NCI-H69 (cell line): ENCODE results near the gene MTHFD2.
"Not testable (repeated sequence)": the region's sequence is repeated elsewhere in the genome, so short reads cannot be mapped to it uniquely, and the experiment has no call there.

Source experiments
- DNase-seq: peaks from one replicate; lab custom pipeline; 2025; lab: John Stamatoyannopoulos, UW

The MTHFD2 gene

DNA sequence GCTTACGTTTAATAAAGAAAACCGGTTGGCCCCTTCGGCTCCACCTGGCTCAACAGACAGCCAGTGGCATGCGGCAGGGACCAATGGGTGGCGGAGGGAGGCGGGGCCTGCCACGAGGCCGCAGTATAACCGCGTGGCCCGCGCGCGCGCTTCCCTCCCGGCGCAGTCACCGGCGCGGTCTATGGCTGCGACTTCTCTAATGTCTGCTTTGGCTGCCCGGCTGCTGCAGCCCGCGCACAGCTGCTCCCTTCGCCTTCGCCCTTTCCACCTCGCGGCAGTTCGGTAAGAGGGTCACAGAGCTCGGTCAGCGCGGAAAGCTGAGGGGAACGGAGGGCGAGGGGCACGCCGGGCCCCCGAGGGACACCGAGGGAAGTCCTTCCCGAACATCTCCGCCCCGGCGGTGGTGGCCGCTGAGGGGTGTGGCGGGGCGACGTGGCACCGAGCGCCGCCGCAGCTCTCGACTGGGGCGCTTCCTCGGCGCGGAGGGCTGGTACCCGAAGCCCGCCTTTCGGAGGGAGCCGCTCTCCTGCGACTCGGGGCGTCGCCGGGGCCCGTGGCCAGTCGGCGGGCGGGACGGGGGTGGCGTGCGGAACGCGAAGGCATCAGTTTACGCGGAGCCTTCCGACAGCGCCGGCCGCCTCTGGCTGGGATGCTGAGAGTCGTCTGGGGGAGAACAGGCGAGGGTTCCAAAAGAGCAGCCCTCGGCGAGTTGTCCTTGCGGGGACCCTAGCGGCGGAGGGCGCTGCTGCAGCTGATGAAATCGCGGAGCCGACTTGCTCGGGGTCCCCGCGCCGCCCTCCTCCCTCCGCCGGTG lies at the start of gene MTHFD2:
MTHFD2 (plus strand) TSS at position 155 of the 814 bp plus-strand sequence; CDS start at position 182, 27 bp downstream.
- DNase-seq: peak; percentile 97

DNA sequence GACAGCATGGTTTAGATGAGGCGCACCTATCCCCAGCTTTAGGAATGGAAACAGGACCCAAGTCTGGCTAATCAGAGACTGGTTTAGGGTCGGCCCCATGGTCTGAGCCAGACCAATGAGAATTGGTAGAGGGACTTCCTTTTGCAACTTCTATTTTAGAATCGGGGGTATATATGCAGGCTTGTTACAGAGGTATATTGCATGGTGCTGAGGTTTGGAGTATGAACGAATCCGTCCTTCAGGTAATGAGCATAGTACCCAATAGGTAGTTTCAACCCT lies 49.2 kb upstream of the MTHFD2 start:
- no peak for DNase-seq

DNA sequence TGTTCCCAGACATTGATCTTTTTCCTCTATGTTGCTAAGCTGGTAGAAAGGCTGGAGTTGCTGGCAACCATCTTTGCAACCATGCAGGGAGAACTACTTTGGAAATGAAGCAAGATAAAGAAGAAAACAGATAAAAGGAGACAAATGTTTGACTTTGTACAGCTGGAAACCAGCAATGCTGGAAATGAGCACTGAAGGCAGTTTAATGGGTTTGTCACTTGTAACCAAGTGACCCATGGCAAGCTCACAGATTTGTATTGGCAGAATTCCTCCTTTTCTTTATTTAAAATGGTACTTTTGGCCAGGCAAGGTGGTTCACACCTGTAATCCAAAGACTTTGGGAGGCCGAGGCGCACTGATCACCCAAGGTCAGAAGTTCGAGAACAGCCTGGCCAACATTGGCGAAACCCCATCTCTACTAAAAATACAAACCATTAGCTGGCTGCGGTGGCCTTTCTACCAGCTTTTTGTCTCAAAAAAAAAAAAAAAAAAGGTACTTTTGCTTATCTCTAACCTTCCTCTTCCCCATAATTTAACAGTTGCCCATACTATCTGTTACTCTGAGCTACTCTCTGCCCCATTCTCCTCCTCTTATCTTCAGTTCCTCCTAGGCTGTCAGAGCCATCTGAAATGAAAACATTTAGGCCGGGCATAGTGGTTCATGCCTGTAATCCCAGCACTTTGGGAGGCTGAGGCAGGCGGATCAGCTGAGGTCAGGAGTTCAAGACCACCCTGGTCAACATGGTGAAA lies 48.7 kb upstream of the MTHFD2 start:
- no peak for DNase-seq

DNA sequence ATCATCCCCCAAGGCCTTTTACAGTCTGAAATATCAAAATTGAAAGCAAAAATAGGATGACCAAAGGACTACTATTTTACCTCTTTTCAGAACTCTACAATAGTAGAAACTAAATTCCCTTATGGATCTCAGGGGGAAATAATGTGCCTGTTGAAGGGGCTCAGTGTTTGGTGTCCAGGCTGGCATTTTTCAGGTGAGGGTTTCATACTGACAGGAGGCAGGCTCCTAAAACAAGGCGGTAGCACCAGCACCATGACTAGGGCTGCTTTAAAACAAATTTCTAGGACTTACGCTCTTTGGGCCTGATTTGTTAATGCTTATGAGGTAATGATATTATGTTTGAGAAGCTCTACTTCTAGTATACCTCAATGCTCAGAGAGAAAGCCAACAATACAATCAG lies 45.5 kb upstream of the MTHFD2 start:
- DNase-seq: no peak

DNA sequence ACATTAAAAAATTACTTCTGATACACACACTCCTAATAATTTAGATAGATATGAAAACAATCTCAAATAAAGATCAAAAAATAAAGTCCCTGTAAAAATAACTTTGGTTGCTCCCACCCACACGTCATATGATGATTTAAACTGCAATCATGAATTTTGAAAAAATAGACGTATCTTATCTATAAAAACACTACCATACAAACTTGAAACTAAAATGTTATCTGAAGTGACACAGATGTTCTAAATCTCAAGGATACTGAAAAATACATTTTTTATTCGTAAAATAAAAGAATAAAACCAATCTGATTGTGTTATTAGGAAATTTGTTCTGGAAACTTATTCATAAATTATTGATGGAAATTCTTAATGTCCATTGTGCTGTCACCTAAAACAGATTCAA lies 42.6 kb upstream of the MTHFD2 start:
- DNase-seq: no peak

DNA sequence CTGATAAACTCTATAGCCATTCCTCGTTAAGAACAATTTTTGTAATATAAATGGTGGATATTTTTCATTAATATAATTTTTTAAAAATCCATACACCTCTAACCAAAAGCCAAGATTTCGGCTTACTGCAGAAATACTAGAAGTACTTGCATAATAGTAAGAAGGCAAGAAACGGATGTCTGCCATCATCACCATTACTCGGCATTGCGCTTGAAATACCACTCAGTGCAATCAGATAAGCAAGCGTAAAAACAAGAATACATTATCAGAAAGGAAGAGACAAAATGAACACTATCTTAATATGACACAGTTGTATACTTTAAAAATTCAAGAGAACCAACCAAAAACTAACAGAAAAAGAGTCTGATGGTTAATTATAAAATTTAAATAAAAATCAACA lies 35.5 kb upstream of the MTHFD2 start:
- no peak for DNase-seq

DNA sequence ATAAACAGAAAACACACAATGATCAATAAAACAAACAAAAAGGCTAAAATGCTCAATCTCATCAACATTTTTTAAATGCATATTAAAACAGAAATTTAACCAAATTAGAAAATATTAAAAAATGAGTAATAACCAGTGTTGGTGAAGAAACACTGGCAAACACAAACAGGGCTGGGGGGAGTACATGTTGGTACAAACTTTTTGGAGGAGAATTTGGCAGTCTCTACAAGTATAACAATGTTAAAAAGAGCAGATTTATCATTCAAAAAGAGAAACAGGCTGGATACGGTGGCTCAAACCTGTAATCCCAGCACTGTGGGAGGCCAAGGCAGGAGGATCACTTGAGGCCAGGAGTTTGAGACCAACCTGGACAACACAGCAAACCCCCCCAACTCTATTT lies 33.7 kb upstream of the MTHFD2 start:
- no peak for DNase-seq

DNA sequence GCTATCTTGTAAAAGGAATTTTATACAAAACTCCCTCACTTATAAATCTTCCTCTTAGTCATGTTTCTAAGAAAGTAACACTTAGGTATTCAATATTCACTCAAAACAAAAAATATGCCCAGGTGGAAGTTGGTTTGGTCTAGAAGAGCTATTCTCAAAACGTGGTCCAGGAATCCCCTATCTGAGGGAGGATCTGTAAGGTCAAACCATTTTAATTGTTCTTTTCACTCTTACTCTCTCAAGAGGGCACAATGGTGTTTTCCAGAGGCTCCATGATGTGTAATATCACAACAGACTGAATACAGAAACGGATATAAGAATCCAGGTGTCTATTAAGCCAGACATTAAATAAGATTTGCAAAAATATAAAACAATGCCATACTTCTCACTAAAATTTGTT lies 29.7 kb upstream of the MTHFD2 start:
- no peak for DNase-seq

DNA sequence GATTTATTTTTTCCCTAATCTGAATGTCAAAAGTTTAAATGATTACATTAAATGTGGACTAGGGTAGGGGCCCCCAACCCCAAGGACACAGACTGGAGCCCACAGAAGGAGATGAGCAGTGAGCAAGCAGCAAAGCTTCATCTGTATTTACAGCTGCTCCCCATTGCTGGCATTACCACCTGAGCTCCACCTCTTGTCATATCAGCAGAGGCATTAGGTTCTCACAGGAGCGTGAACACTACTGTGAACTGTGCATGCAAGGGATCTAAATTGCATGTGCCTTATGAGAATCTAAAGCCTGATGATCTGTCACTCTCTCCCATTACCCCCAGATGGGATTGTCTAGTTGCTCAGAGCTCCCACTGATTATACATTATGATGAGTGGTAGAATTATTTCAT lies 23.5 kb upstream of the MTHFD2 start:
- no peak for DNase-seq

DNA sequence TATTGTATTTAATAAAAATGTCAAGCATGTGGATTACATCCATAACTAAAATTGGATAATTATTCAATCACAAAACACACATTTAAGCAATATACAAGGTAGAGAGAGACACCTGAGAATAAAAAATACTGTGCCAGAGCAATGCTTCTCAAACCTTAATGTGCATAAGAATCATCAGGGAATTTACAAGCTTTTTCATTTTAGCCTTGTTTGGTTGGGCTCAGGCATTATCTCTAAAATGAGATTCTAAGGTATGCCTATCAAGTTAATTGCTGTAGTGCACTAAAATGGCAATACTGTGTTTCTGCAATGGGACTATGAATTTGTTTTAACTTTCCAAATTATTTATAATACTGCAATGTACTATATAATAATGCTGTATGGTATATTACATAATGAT lies 20.7 kb upstream of the MTHFD2 start:
- no peak for DNase-seq

DNA sequence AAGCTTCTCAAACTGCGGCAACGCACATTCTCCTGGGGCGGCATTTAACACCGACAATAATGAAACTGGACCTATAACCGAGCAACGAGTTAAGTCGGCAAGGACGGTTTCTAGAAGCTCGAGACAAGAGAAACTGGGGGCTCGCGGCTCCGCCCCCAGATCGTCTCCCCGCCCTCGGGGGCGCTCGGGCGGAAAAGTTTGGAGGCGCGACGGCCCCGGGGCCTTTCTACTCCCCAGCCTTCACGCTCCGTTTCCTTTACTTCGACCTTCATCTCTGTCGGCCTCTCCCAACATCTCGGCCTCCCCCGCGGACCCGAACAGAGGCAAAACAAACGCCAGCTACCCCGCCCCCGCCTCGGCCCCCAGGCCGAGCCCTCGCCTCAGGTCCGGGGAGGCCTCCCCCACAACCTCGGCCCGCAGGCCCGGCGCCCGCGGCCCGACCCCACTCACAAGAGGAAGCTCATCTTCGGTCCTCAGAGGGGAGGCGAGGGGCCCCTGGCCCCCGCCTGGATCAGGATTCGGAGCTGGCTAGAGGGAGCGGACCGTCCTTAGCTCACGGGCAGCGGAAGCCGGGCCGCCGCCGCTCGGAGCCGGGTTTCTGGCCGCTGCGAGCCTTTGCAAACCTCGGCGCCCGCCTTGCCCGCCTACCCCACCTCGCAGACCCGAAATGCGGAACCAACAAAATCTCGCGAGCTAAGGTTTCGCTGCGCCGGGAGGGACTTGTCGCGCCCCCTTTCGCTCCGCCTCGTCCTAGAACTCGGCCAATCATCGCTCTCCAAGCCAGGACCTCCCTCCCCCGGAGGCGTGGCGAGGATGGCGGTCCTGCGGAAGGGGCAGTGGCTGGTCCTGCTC lies 20.0 kb upstream of the MTHFD2 start, which contains the start of gene MOB1A:
MOB1A (minus strand) TSS at position 669 of the 852 bp plus-strand sequence; CDS start at position 464, 205 bp downstream.
- DNase-seq: peak; percentile 97

DNA sequence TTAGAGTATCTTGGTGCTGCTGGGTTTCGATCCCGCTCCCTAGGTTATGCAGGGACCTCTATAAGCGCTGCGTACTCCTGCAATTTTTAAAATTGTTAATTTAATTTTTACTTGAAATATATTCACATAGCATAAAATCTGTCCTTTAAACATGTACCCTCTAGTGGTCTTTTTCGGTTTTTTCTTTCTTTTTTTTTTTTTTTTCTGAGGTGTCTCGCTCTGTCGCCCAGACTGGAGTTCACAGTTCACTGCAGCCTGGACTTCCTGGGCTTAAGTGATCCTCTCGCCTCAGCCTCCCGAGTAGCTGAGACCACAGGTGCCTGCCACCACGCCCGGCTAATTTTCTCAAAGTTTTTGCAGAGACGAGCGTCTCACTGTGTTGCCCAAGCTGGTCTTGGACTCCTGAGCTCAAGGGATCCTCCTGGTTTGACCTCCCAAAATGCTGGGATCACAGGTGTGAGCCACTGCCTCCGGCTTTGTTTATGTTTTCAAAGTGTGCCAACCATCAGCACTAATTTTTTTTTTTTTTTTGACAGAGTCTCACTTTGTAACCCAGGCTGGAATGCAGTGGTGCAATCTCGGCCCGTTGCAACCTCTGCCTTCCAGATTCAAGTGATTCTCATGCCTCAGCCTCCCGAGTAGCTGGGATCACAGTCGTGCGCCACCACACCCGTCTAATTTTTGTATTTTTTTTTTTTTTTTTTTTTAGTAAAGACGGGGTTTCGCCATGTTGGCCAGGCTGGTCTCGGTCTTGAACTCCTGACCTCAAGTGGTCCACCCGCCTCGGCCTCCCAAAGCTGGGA lies 19.2 kb upstream of the MTHFD2 start:
- DNase-seq: peak; percentile 42

DNA sequence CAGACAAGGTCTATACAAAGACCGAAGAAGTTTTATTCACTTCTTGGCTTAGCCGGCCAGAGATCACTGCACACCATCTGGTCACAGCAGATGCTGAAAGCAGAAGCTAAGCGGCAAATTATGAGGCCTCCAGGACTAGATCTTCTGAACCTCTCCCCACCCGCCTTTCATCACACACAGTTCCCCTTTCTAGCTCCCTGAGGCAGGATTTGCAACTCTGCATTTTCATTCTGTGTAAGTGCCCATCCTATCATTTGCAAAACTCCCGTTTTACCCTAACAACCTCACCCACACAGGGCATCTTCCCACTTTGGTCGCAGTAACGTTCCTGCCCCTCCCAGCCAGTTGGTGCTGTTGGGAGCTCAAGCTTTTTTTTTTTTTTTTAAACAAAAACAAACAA lies 16.7 kb upstream of the MTHFD2 start:
- DNase-seq: peak; percentile 39

DNA sequence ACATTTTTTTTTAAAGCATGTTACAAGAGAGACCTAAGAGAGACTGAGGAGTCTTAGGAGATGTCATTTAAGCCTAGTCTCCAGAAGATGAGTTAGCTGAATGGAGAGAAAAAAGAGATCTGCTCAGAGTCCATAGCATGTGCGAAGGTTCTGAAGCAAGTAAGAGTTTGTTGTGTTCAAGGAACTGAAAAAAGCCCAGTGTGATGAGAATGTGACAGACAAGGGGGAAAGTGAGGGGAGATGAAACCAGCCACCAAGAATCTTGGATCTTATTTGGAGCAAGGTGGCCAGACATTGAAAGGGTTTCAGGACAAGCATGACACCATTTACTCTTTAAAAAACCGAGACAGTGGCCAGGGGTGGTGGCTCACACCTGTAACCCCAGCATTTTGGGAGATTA lies 14.5 kb upstream of the MTHFD2 start:
- no peak for DNase-seq

DNA sequence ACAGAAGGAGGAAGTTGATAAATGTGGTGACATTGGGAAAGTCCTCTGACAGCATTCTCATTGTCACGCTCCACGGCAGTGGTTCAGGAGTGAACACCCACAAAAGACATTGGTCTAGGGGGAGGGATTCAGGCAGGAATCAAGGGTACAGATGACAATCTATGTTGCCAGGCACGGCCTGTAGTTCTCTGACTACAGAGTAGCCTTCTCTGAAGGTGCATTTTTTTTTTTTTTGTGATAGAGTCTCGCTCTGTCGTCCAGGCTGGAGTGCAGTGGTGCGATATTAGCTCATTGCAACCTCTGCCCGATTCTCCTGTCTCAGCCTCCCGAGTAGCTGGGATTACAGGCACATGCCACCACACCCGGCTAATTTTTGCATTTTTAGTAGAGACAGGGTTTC lies 12.4 kb upstream of the MTHFD2 start:
- DNase-seq: no peak

DNA sequence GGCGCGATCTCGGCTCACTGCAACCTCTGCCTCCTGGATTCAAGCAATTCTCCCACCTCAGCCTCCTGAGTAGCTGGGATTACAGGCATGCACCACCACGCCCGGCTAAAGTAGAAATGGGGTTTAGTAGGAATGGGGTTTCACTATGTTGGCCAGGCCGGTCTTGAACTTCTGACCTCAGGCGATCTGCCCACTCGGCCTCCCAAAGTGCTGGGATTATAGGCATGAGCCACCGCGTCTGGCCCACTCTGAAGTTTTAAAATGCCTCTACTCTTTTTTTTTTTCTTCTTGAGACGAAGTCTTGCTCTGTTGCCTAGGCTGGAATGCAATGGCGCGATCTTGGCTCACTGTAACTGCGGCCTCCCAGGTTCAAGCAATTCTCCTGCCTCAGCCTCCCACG lies 11.7 kb upstream of the MTHFD2 start:
- not testable (repeated sequence) for DNase-seq

DNA sequence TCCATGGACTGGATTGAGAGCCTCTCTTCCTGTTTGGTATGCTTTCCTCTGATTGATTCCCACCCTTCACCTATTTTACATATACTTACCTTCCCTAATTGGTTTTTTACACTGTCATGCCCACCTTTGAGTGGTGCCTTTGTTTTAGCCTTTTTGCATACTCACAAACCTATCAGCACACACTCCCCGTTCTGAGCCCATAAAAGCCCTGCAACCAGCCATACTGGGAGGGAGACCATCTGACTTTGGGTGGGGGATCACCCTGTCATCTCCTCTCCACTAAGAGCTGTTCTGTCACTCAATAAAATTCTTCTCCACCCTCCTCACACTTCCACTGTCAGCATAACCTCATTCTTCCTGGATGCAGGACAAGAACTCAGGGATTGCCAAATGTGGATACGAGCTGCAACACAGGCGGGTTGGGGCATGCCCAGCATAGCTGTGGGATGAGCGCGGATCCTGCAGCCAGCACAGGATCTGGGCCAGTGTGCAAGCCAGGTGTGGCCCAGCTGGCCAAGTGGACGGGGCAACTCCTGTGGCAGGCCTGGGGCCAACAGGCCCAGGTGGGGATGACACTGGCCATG lies 10.3 kb upstream of the MTHFD2 start:
- peak; percentile 37 for DNase-seq

DNA sequence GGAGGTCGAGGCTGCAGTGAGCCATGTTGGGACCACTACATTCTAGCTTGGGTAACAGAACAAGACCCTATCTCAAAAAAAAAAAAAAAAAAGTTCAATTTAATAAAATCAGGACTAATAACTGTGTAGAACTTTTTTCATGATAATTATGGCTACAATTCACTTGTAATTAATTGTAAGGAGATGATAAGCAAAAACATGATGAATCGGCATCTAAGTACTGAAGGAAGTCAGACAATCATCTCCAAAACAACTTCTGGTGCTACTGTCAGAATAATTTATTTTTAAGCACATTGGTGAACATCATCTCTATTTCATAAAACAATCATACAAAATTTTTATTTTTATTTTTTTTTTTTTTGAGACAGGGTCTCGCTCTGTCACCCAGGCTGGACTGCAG lies 9.7 kb upstream of the MTHFD2 start:
- DNase-seq: no peak

DNA sequence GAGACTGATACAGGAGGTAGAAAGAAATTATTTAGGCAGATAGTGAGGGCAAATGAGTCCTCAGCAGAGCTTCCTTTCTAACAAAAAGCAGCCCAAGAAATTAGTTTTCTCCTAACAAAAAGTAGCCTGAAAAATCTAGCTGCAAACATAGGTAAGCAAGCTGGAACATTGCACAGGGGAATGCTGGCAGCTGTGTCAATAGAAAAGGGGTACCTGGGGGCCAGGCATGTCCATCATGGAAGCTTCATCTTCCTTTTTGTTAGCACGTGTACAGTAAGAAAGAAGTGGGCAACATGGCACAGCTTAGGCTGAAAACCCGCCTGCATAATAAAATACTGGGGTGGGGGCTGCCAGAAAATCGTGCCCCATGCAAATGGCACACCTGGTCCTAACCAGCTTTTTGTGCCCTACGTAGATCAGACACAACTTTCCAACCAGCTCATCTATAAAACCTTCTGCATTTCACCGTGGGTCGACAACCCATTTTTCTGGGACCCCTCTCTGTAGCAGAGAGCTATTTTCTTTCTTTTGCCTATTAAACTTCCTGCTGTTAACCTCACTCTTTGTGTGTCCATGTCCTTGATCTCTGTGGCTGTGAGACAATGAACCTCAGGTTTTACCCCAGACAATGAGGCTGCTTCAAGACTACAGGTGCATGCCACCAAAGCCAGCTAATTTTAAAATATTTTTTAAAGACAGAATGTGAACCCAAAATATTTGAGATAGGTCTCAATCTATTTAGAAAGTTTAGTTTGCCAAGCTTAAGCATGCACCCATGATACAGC lies 6.6 kb upstream of the MTHFD2 start:
- peak; percentile 37 for DNase-seq

DNA sequence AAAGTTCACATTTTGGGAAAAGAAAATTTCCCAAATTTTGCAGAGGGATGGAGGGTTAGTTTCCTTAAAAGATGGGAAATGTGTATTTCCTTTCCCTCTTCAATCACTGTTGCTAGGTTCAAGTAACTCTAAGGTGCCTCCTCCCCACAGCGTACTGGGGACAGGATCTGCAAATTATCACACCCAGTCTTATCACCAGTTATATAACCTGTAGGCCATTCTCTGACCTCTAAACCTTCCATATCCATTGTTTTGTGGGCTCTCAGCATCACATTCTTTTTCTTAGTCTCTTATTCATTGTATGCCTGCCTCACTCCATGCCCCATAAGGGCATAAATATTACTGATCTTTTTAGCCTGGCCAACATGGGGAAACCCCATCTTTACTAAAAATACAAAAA lies 3.6 kb upstream of the MTHFD2 start:
- DNase-seq: no peak

DNA sequence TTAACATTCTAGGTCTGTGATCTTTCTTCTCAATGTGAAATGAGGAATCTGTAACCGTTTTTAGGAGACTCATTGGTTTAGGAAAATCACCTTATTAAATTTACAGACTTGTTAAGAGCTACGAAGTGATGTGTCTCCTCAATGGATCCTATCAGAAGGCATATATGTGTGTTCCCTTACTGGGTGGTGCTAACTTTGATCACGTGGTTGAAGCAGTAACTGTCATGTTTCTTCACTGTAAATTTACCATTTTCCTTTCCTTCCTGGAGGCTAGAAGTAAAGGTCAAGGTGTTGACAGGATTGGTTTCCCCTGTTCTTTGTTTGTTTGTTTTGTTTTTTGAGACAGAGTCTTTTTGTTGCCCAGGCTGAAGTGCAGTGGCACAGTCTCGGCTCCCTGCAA lies 1.4 kb upstream of the MTHFD2 start:
- DNase-seq: no peak
